ENCODE data around the gene KIN. TPM values are rescaled to one million over a fixed set of nuclear protein-coding genes. Genes with fewer than 3 reads are reported as not detected.

KIN gene
- total RNA-seq, 1 experiment from 2014 or later = 27.9 TPM

- Mint-ChIP-seq H3K4me3 (ENCODE audit: unreplicated experiment) (no peak overlapping the region), H3K36me3 (ENCODE audit: insufficient read depth, unreplicated experiment) (peaks cover 69% of the 10 kb centered on the region), H3K4me1 (ENCODE audit: low read depth, unreplicated experiment) (peaks cover 37% of the 10 kb centered on the region), H3K27ac (ENCODE audit: unreplicated experiment) (no peak overlapping the region), H3K9me3 (ENCODE audit: unreplicated experiment) (no peaks in the 10 kb centered on the region), H3K27me3 (ENCODE audit: insufficient read depth, unreplicated experiment) (no peaks in the 10 kb centered on the region)
- DNase-seq = no peak
- no TSS peak for BruUV-seq (replicated peaks)
- intact Hi-C loops (cut with micrococcal nuclease; ENCODE audit: unreplicated experiment) = no loop called here
- H3K36me3 ChIP-seq (ENCODE audit: control insufficient read depth, insufficient read depth, low read length) = peaks cover 3% of the 10 kb centered on the region; the same call in 1 of the 2 replicates
- H3K4me3 ChIP-seq (ENCODE audit: low read depth, low read length) = no peak overlapping the region
- no peak for TF ChIP-seq CTCF (IDR thresholded peaks at IDR 0.05; ENCODE audit: insufficient read depth in 1 of 2, low read depth in 1 of 2, low read length in 1 of 2, severe bottlenecking in 1 of 2, unreplicated experiment in 1 of 2)
- ChIA-PET CTCF (interaction anchor here (1.6 kb wide), 1 partner anchor 267 kb away, joined by 3 read pairs; no protein-coding TSS in a partner anchor), POLR2A (no interaction called here)
- H3K9me3 ChIP-seq = no peaks in the 10 kb centered on the region
- H3K27me3 ChIP-seq (replicated peaks; ENCODE audit: control insufficient read depth, insufficient read depth, low read length) = no peaks in the 10 kb centered on the region
- H3K4me1 ChIP-seq = peaks cover 19% of the 10 kb centered on the region
Measured at GRCh38 chr10:7792541-7792940, 4.7 kb upstream of the KIN start.

- no peaks in the 10 kb centered on the region for H3K27me3 Mint-ChIP-seq (ENCODE audit: insufficient read depth, unreplicated experiment)
- H3K9me3 ChIP-seq = no peaks in the 10 kb centered on the region
- peaks cover 28% of the 10 kb centered on the region for H3K4me1 Mint-ChIP-seq (ENCODE audit: low read depth, unreplicated experiment)
- H3K4me3 ChIP-seq (ENCODE audit: low read depth, low read length) = peak overlapping the region; percentile 100
- ChIA-PET CTCF (interaction anchor here (1.1 to 1.8 kb wide), 2 partner anchors 28 to 33 kb away, joined by 3 to 4 read pairs; no protein-coding TSS in a partner anchor), POLR2A (interaction anchor here (0.6 to 2.8 kb wide), 2 partner anchors 29 to 448 kb away, joined by 6 to 45 read pairs; partner anchors contain the start of gene TAF3)
- H3K27ac Mint-ChIP-seq (ENCODE audit: unreplicated experiment) = no peak overlapping the region
- no peak for DNase-seq
- peaks cover 54% of the 10 kb centered on the region for H3K36me3 Mint-ChIP-seq (ENCODE audit: insufficient read depth, unreplicated experiment)
- no TSS peak for BruUV-seq (replicated peaks)
- intact Hi-C loops (cut with micrococcal nuclease; ENCODE audit: unreplicated experiment) = loop anchor here (2.0 to 5.0 kb wide), 2 partner anchors 65 to 87 kb away; partner anchors contain the start of gene ITIH2
- H3K27me3 ChIP-seq (replicated peaks; ENCODE audit: control insufficient read depth, insufficient read depth, low read length) = no peaks in the 10 kb centered on the region
- H3K4me3 Mint-ChIP-seq (ENCODE audit: unreplicated experiment) = no peak overlapping the region
- H3K36me3 ChIP-seq (ENCODE audit: control insufficient read depth, insufficient read depth, low read length) = no peaks in the 10 kb centered on the region
- H3K4me1 ChIP-seq = peaks cover 8% of the 10 kb centered on the region; the same call in 1 of the 2 replicates
- no peak for TF ChIP-seq CTCF (IDR thresholded peaks at IDR 0.05; ENCODE audit: insufficient read depth in 1 of 2, low read depth in 1 of 2, low read length in 1 of 2, severe bottlenecking in 1 of 2, unreplicated experiment in 1 of 2)
- H3K9me3 Mint-ChIP-seq (ENCODE audit: unreplicated experiment) = no peaks in the 10 kb centered on the region
Measured at GRCh38 chr10:7789390-7789789, 1.6 kb upstream of the KIN start.

GRCh38 chr10:7788639-7789286, 970 bp upstream of the KIN start:
- CTCF ChIA-PET = interaction anchor here (1.1 to 1.9 kb wide), 4 partner anchors 29 to 263 kb away, joined by 3 to 19 read pairs (median 9); no protein-coding TSS in a partner anchor
- no peaks in the 10 kb centered on the region for H3K9me3 ChIP-seq
- POLR2A ChIA-PET = interaction anchor here (0.5 to 2.8 kb wide), 9 partner anchors 12 to 557 kb away, joined by 3 to 45 read pairs (median 6); partner anchors contain the start of genes ITIH2 and TAF3
- peak overlapping the region; percentile 100 for H3K4me3 ChIP-seq (ENCODE audit: low read depth, low read length)
- TSS peak; percentile 39 for BruUV-seq (replicated peaks)
- Mint-ChIP-seq H3K36me3 (ENCODE audit: insufficient read depth, unreplicated experiment) (peaks cover 53% of the 10 kb centered on the region), H3K4me3 (ENCODE audit: unreplicated experiment) (no peak overlapping the region), H3K27me3 (ENCODE audit: insufficient read depth, unreplicated experiment) (no peaks in the 10 kb centered on the region), H3K27ac (ENCODE audit: unreplicated experiment) (no peak overlapping the region), H3K4me1 (ENCODE audit: low read depth, unreplicated experiment) (peaks cover 28% of the 10 kb centered on the region), H3K9me3 (ENCODE audit: unreplicated experiment) (no peaks in the 10 kb centered on the region)
- DNase-seq = peak; percentile 38 to 45
- intact Hi-C loops (cut with micrococcal nuclease; ENCODE audit: unreplicated experiment) = loop anchor here (1.0 to 5.0 kb wide), 4 partner anchors 30 to 263 kb away; partner anchors contain the start of genes ITIH2 and TAF3
- no peaks in the 10 kb centered on the region for H3K27me3 ChIP-seq (replicated peaks; ENCODE audit: control insufficient read depth, insufficient read depth, low read length)
- H3K36me3 ChIP-seq (ENCODE audit: control insufficient read depth, insufficient read depth, low read length) = no peaks in the 10 kb centered on the region
- no peak for TF ChIP-seq CTCF (IDR thresholded peaks at IDR 0.05; ENCODE audit: insufficient read depth in 1 of 2, low read depth in 1 of 2, low read length in 1 of 2, severe bottlenecking in 1 of 2, unreplicated experiment in 1 of 2)
- H3K4me1 ChIP-seq = peaks cover 8% of the 10 kb centered on the region; the same call in 1 of the 2 replicates

Data from Caco-2 (cell line).